Gastrocnemius medialis (tissue), 4 donors: ENCODE data around the gene AGPAT3.

ENCODE experiments used
- POLR2A ChIP-seq, 2 donors: fragments of 450-650 bp; IDR thresholded peaks; one replicate each; pipeline ENCODE4 v1.6.1; 2017; ENCODE audit warnings: antibody characterized with exemption in 2 of 2, mild to moderate bottlenecking in 2 of 2, moderate library complexity in 2 of 2
- TF ChIP-seq, protein P1 (sequence below), 5 experiments: fragments of 450-650 bp in 3 of 5; fragments of 200-600 bp in 2 of 5; sonication (generic) in 2 of 5; IDR thresholded peaks in 4 of 5; conservative IDR thresholded peaks in 1 of 5; 1 replicate in 4 of 5; 2 replicates in 1 of 5; pipeline ENCODE4 v1.5.1; 2016 to 2019; ENCODE audit warnings: antibody characterized with exemption in 5 of 5, mild to moderate bottlenecking in 3 of 5, moderate library complexity in 3 of 5

DNA sequence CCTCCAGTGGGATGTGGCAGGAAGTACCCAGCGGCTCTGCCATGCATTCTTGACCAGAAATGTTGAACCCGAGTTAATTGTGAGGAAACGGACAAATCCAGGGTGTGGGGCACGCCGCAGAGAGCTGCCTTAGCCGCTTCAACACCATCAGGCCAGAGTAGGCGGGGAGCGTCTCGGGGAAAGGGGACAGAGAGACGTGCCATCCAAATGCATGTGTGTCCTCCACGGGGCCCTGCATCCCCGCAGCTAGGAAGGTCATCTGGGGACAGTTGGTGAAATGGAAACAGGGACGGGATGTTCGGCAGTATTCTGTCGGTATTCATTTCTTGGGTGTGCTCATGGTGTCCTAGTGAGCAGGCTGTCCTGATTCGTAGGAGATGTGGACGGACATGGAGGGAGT is 88.0 kb downstream of the AGPAT3 start:
- TF ChIP-seq, protein P1, sequence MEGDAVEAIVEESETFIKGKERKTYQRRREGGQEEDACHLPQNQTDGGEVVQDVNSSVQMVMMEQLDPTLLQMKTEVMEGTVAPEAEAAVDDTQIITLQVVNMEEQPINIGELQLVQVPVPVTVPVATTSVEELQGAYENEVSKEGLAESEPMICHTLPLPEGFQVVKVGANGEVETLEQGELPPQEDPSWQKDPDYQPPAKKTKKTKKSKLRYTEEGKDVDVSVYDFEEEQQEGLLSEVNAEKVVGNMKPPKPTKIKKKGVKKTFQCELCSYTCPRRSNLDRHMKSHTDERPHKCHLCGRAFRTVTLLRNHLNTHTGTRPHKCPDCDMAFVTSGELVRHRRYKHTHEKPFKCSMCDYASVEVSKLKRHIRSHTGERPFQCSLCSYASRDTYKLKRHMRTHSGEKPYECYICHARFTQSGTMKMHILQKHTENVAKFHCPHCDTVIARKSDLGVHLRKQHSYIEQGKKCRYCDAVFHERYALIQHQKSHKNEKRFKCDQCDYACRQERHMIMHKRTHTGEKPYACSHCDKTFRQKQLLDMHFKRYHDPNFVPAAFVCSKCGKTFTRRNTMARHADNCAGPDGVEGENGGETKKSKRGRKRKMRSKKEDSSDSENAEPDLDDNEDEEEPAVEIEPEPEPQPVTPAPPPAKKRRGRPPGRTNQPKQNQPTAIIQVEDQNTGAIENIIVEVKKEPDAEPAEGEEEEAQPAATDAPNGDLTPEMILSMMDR (IDR thresholded peaks at IDR 0.05 in 4 of 5, conservative IDR thresholded peaks at IDR 0.05 in 1 of 5), result no peak
- no peak for TF ChIP-seq POLR2A (IDR thresholded peaks at IDR 0.05)
